HCT116 (cell line): ENCODE results near the gene PPP1R1A. TPM values are rescaled to one million over a fixed set of nuclear protein-coding genes. Genes with fewer than 3 reads are reported as not detected.

Experiments used
- ATAC-seq: fragments of 200-7000 bp; cut with Tn5 transposase; 2 replicates; pipeline ENCODE4 v1.9.1; 2020; ENCODE audit warnings: mild to moderate bottlenecking, moderate library complexity
- BruUV-seq: library from RNA; stranded (reverse); fragments of 400-500 nt; replicated peaks from 2 replicates; lab custom pipeline; 2021; lab: Mats Ljungman, UMichigan
- CTCF ChIA-PET: fragments of 300-600 bp; sonication (Branson Sonifier 250); formaldehyde crosslinking; loops from one replicate; lab custom pipeline; 2021; ENCODE audit warnings: antibody characterized with exemption; lab: Charles Lee
- POLR2A ChIA-PET: fragments of 300-600, 350-600 bp; sonication (Branson Sonifier 250); formaldehyde crosslinking; loops from one replicate; lab custom pipeline; 2021; ENCODE audit warnings: antibody characterized with exemption; lab: Charles Lee
- RAD21 ChIA-PET, 2 experiments: fragments of 300-600 bp; sonication (Branson Sonifier 250); formaldehyde crosslinking; loops; one replicate each; lab custom pipeline; 2023; ENCODE audit warnings: low total read pairs in 2 of 2; ENCODE audit not compliant: uncharacterized antibody in 2 of 2, unreplicated experiment in 2 of 2, low non-redundant PET in 1 of 2; lab: Charles Lee
- DNase-seq: peaks from one replicate; pipeline ENCODE4 v3.0.0-alpha.2; 2010; ENCODE audit warnings: low read depth, low spot score
- H2AFZ ChIP-seq: fragments of 200-600 bp; shearing (Covaris generic), sonication (generic); 2 replicates; pipeline ENCODE4 v1.6.1; 2017; ENCODE audit warnings: low read depth, mixed run types, mixed read lengths, antibody characterized with exemption, low read length; ENCODE audit not compliant: poor library complexity, severe bottlenecking
- H3K27ac ChIP-seq: 2 replicates; pipeline ENCODE4 v1.5.1; 2012; ENCODE audit warnings: low read depth, low read length
- H3K27me3 ChIP-seq: fragments of 200-600 bp; sonication (generic); 2 replicates; pipeline ENCODE4 v1.6.1; 2016; ENCODE audit warnings: mixed run types, low read length, mixed read lengths; ENCODE audit not compliant: insufficient read depth
- H3K36me3 ChIP-seq, 2 experiments: fragments of 200-500 bp in 1 of 2; fragments of 200-600 bp in 1 of 2; sonication (Bioruptor generic) in 1 of 2; sonication (generic) in 1 of 2; 2 replicates each; pipeline versions ENCODE4 v1.5.1 to v1.6.1; 2014 to 2016; ENCODE audit warnings: low read length in 2 of 2, inconsistent platforms in 1 of 2, mixed read lengths in 1 of 2, mixed run types in 1 of 2; ENCODE audit not compliant: insufficient read depth in 2 of 2, control insufficient read depth in 1 of 2
- H3K4me1 ChIP-seq, 2 experiments: fragments of 200-600 bp in 1 of 2; sonication (generic) in 1 of 2; 2 replicates each; pipeline versions ENCODE4 v1.5.1 to v1.6.1; 2012 to 2017; ENCODE audit warnings: low read length in 2 of 2, inconsistent platforms in 1 of 2, mild to moderate bottlenecking in 1 of 2, mixed read lengths in 1 of 2, mixed run types in 1 of 2, moderate library complexity in 1 of 2; ENCODE audit not compliant: insufficient read depth in 2 of 2, control insufficient read depth in 1 of 2
- H3K4me2 ChIP-seq: fragments of 200-600 bp; sonication (generic); 2 replicates; pipeline ENCODE4 v1.6.1; 2017; ENCODE audit warnings: mixed run types, low read length, mixed read lengths
- H3K4me3 ChIP-seq, 2 experiments: fragments of 200-600 bp in 1 of 2; sonication (generic) in 1 of 2; replicated peaks in 1 of 2; 2 replicates each; pipeline ENCODE4 v1.5.1; 2011 to 2016; ENCODE audit warnings: low read length in 2 of 2, control low read depth in 1 of 2, low read depth in 1 of 2, mild to moderate bottlenecking in 1 of 2, mixed read lengths in 1 of 2, mixed run types in 1 of 2
- H3K79me2 ChIP-seq: fragments of 200-600 bp; sonication (generic); 2 replicates; pipeline ENCODE4 v1.6.1; 2017; ENCODE audit warnings: mild to moderate bottlenecking, mixed run types, low read length, moderate library complexity, mixed read lengths; ENCODE audit not compliant: insufficient read depth
- H3K9ac ChIP-seq: fragments of 200-600 bp; sonication (generic); 2 replicates; pipeline ENCODE4 v1.6.1; 2016; ENCODE audit warnings: low read length, mixed read lengths
- H3K9me2 ChIP-seq: fragments of 200-600 bp; sonication (generic), shearing (Covaris generic); 2 replicates; pipeline ENCODE4 v1.6.1; 2017; ENCODE audit warnings: mixed run types, mild to moderate bottlenecking, moderate library complexity; ENCODE audit not compliant: insufficient read depth
- H3K9me3 ChIP-seq, 2 experiments: fragments of 200-500 bp in 1 of 2; fragments of 200-600 bp in 1 of 2; sonication (Bioruptor generic) in 1 of 2; sonication (generic) in 1 of 2; 2 replicates each; pipeline ENCODE4 v1.6.1; 2014 to 2017; ENCODE audit warnings: low read length in 2 of 2, mixed read lengths in 2 of 2, inconsistent platforms in 1 of 2, low read depth in 1 of 2, mild to moderate bottlenecking in 1 of 2, mixed run types in 1 of 2, moderate library complexity in 1 of 2; ENCODE audit not compliant: control insufficient read depth in 1 of 2, insufficient read depth in 1 of 2
- H4K20me1 ChIP-seq: fragments of 200-600 bp; sonication (generic), shearing (Covaris generic); 2 replicates; pipeline ENCODE4 v1.6.1; 2017; ENCODE audit warnings: mixed run types, mild to moderate bottlenecking, moderate library complexity; ENCODE audit not compliant: insufficient read depth
- ATF3 ChIP-seq: IDR thresholded peaks from 2 replicates; pipeline ENCODE4 v1.6.1; 2012
- CBX3 ChIP-seq: IDR thresholded peaks from 2 replicates; pipeline ENCODE4 v1.6.1; 2012; ENCODE audit warnings: low read depth
- CEBPB ChIP-seq: IDR thresholded peaks from 2 replicates; pipeline ENCODE4 v1.6.1; 2012; ENCODE audit warnings: low read depth
- CTCF ChIP-seq, 3 experiments: fragments of 200-600 bp in 1 of 3; sonication (generic) in 1 of 3; IDR thresholded peaks in 2 of 3; conservative IDR thresholded peaks in 1 of 3; 2 replicates each; pipeline ENCODE4 v1.5.1; 2012 to 2017; ENCODE audit warnings: low read depth in 2 of 3, low read length in 2 of 3, antibody characterized with exemption in 1 of 3, borderline replicate concordance in 1 of 3, control low read depth in 1 of 3, mild to moderate bottlenecking in 1 of 3, mixed read lengths in 1 of 3, mixed run types in 1 of 3, moderate library complexity in 1 of 3; ENCODE audit not compliant: insufficient read depth in 1 of 3
- EGR1 ChIP-seq: IDR thresholded peaks from 2 replicates; pipeline ENCODE4 v1.6.1; 2012; ENCODE audit warnings: low read depth
- ELF1 ChIP-seq: IDR thresholded peaks from 2 replicates; pipeline ENCODE4 v1.6.1; 2012; ENCODE audit warnings: low read depth, borderline replicate concordance
- FOSL1 ChIP-seq: IDR thresholded peaks from 2 replicates; pipeline ENCODE4 v1.6.1; 2012; ENCODE audit warnings: low read depth
- JUND ChIP-seq: IDR thresholded peaks from 2 replicates; pipeline ENCODE4 v1.6.1; 2012
- MAX ChIP-seq: IDR thresholded peaks from 2 replicates; pipeline ENCODE4 v1.6.1; 2012
- POLR2A ChIP-seq: IDR thresholded peaks from 2 replicates; pipeline ENCODE4 v1.7.0; 2011; ENCODE audit warnings: borderline replicate concordance; ENCODE audit not compliant: insufficient read depth, insufficient read length; ENCODE audit errors: extremely low read depth
- RAD21 ChIP-seq: IDR thresholded peaks from 2 replicates; pipeline ENCODE4 v1.6.1; 2012; ENCODE audit warnings: low read depth, mild to moderate bottlenecking
- REST ChIP-seq: IDR thresholded peaks from 2 replicates; pipeline ENCODE4 v1.6.1; 2012; ENCODE audit warnings: low read depth
- SIN3A ChIP-seq: IDR thresholded peaks from 2 replicates; pipeline ENCODE4 v1.6.1; 2012; ENCODE audit warnings: low read depth
- SP1 ChIP-seq: IDR thresholded peaks from 2 replicates; pipeline ENCODE4 v1.6.1; 2012; ENCODE audit warnings: low read depth
- SRF ChIP-seq: IDR thresholded peaks from 2 replicates; pipeline ENCODE4 v1.6.1; 2012; ENCODE audit warnings: low read depth
- TCF7L2 ChIP-seq: IDR thresholded peaks from 2 replicates; pipeline ENCODE4 v1.7.0; 2011; ENCODE audit warnings: borderline replicate concordance, inconsistent platforms; ENCODE audit not compliant: insufficient read depth, insufficient read length; ENCODE audit errors: extremely low read depth
- YY1 ChIP-seq: IDR thresholded peaks from 2 replicates; pipeline ENCODE4 v1.6.1; 2011; ENCODE audit warnings: low read length, low read depth, moderate library complexity, mild to moderate bottlenecking; ENCODE audit not compliant: insufficient replicate concordance; ENCODE audit errors: extremely low read depth
- ZBTB33 ChIP-seq: IDR thresholded peaks from 2 replicates; pipeline ENCODE4 v1.6.1; 2011; ENCODE audit warnings: mild to moderate bottlenecking, low read length, moderate library complexity; ENCODE audit not compliant: insufficient replicate concordance; ENCODE audit errors: extremely low read depth
- ZFX ChIP-seq: fragments of 450-650 bp; IDR thresholded peaks from 2 replicates; pipeline ENCODE4 v1.6.1; 2017
- intact Hi-C: fragments of 100-400 bp; cut with micrococcal nuclease; formaldehyde crosslinking; loops from 2 replicates; pipeline ENCODE4 v1.10.0; 2022
- total RNA-seq: library from RNA; stranded (reverse); gene quantifications from one replicate; pipeline ENCODE4 v1.2.1, GENCODE V29; 2021; ENCODE audit not compliant: unreplicated experiment

The PPP1R1A gene
- total RNA-seq, 1 experiment from 2014 or later: 0.61 TPM

GRCh38 chr12:54587315-54587873 lies 1.1 kb downstream of the PPP1R1A start:
- BruUV-seq: no TSS peak
- ChIA-PET POLR2A (no interaction called here), RAD21 (no interaction called here), CTCF (interaction anchor here (1.8 kb wide), 1 partner anchor 9 kb away, joined by 7 read pairs; no protein-coding TSS in a partner anchor)
- Histone ChIP-seq H3K9ac (no peak overlapping the region), H3K4me1 (peaks cover 0 to 5% of the 10 kb centered on the region in 2 experiments; a peak in 1 of 4 replicates), H4K20me1 (no peaks in the 10 kb centered on the region), H3K79me2 (no peaks in the 10 kb centered on the region), H3K27ac (no peak overlapping the region), H3K4me3 (no peak overlapping the region), H3K27me3 (peaks cover 11% of the 10 kb centered on the region; the same call in 1 of the 2 replicates), H3K9me2 (no peaks in the 10 kb centered on the region), H3K4me2 (no peak overlapping the region), H2AFZ (no peak overlapping the region), H3K9me3 (no peaks in the 10 kb centered on the region), H3K36me3 (no peaks in the 10 kb centered on the region)
- TF ChIP-seq CTCF (IDR thresholded peaks at IDR 0.05 in 2 of 3, conservative IDR thresholded peaks at IDR 0.05 in 1 of 3; ENCODE audit: borderline replicate concordance in 1 of 3, insufficient read depth in 1 of 3, low read depth in 2 of 3, low read length in 2 of 3): no peak
- TF ChIP-seq CBX3: no peak
- no peak for TF ChIP-seq JUND
- TF ChIP-seq FOSL1: no peak
- no peak for TF ChIP-seq TCF7L2
- no peak for TF ChIP-seq YY1
- TF ChIP-seq ATF3: no peak
- no peak for TF ChIP-seq ELF1
- TF ChIP-seq EGR1: no peak
- TF ChIP-seq ZBTB33: no peak
- TF ChIP-seq POLR2A: no peak
- TF ChIP-seq ZFX: no peak
- TF ChIP-seq SP1: no peak
- no peak for TF ChIP-seq SIN3A
- TF ChIP-seq CEBPB: no peak
- TF ChIP-seq REST: no peak
- no peak for TF ChIP-seq MAX
- TF ChIP-seq RAD21: no peak
- no peak for TF ChIP-seq SRF
- no peak for DNase-seq
- no peak for ATAC-seq
- intact Hi-C loops: no loop called here
